Right ventricle myocardium inferior (tissue), 1 donor: ENCODE data around the gene RNLS. TPM values are rescaled to one million over a fixed set of nuclear protein-coding genes. Genes with fewer than 3 reads are reported as not detected.
A peak's percentile ranks its signal among the peaks of the same experiment; 100 is the strongest.
"Not testable (repeated sequence)": the region's sequence is repeated elsewhere in the genome, so short reads cannot be mapped to it uniquely, and the experiment has no call there.

ENCODE experiments used
- ATAC-seq: fragments of 200-7000 bp; cut with Tn5 transposase; one replicate; pipeline ENCODE4 v1.9.1; 2020; ENCODE audit warnings: mild to moderate bottlenecking, moderate library complexity
- DNase-seq: peaks from one replicate; pipeline ENCODE4 v3.0.0; 2021; ENCODE audit errors: missing footprints
- intact Hi-C: fragments of 100-400 bp; cut with DNase I; formaldehyde crosslinking; loops from one replicate; pipeline ENCODE4 v1.11.0; 2022
- total RNA-seq: library from RNA; stranded (reverse); fragmentation: NEBNext Ultra II Directional; extraction: Animal tissue kit (Norgen Biotek cat#: 25700); gene quantifications from one replicate; pipeline ENCODE4 v1.2.1, GENCODE V29; 2021
- donor health status: DM: no; HTN: yes; CAD: no; lungs with severe emphysema.

RNLS gene
- total RNA-seq, 1 donor from 2014 or later: 20.6 TPM

- intact Hi-C loops: no loop called here
- ATAC-seq: no peak
- no peak for DNase-seq
These were observed 289.4 kb downstream of the RNLS start for GRCh38 chr10:88293651-88294230.

- DNase-seq: no peak
- ATAC-seq: no peak
- intact Hi-C loops: no loop called here
These were observed 290.0 kb downstream of the RNLS start for GRCh38 chr10:88293073-88293472.

- DNase-seq: no peak
- intact Hi-C loops: no loop called here
- no peak for ATAC-seq
These were observed 291.0 kb downstream of the RNLS start for GRCh38 chr10:88292185-88292514.

- intact Hi-C loops: no loop called here
- ATAC-seq (no peak), DNase-seq (no peak)
These were observed 291.6 kb downstream of the RNLS start for GRCh38 chr10:88291289-88292184.

- DNase-seq (no peak), ATAC-seq (no peak)
- intact Hi-C loops: no loop called here
These were observed 293.8 kb downstream of the RNLS start for GRCh38 chr10:88289342-88289741.

GRCh38 chr10:88288320-88289059 is 294.6 kb downstream of the RNLS start:
- intact Hi-C loops: no loop called here
- ATAC-seq (no peak), DNase-seq (no peak)

GRCh38 chr10:88286030-88286429 is 297.1 kb downstream of the RNLS start:
- intact Hi-C loops: no loop called here
- ATAC-seq (peak; percentile 54), DNase-seq (no peak)

GRCh38 chr10:88281592-88282347 is 301.3 kb downstream of the RNLS start:
- DNase-seq (no peak), ATAC-seq (no peak)
- intact Hi-C loops: no loop called here

- intact Hi-C loops: no loop called here
- ATAC-seq: no peak
- no peak for DNase-seq
These were observed 302.6 kb downstream of the RNLS start for GRCh38 chr10:88280518-88280917.

- intact Hi-C loops: no loop called here
- ATAC-seq (no peak), DNase-seq (no peak)
These were observed 304.2 kb downstream of the RNLS start for GRCh38 chr10:88278912-88279311.

- DNase-seq, ATAC-seq, intact Hi-C loops: not testable (repeated sequence)
These were observed 306.2 kb downstream of the RNLS start for GRCh38 chr10:88276945-88277344.

GRCh38 chr10:88274286-88274685 is 308.8 kb downstream of the RNLS start:
- intact Hi-C loops: no loop called here
- ATAC-seq: no peak

GRCh38 chr10:88273567-88273966 is 309.6 kb downstream of the RNLS start:
- ATAC-seq: no peak
- no peak for DNase-seq
- intact Hi-C loops: no loop called here

More at GRCh38 chr10:88274286-88274685, 308.8 kb downstream of the RNLS start:
- no peak for DNase-seq

- intact Hi-C loops: no loop called here
- ATAC-seq: peak; percentile 91
These were observed 311.2 kb downstream of the RNLS start for GRCh38 chr10:88271761-88272543.

GRCh38 chr10:88270871-88271713 is 312.0 kb downstream of the RNLS start:
- intact Hi-C loops: no loop called here
- DNase-seq (no peak), ATAC-seq (peak; percentile 51)

More at GRCh38 chr10:88271761-88272543, 311.2 kb downstream of the RNLS start:
- DNase-seq: no peak

GRCh38 chr10:88270061-88270808 is 312.9 kb downstream of the RNLS start:
- DNase-seq: no peak
- no peak for ATAC-seq
- intact Hi-C loops: no loop called here
